ENCODE data around the gene ROPN1L.

Gene ROPN1L

GRCh38 chr5:10427978-10428377, 13.7 kb upstream of the ROPN1L start:
- no peak for DNase-seq (ENCODE audit: low read depth)

GRCh38 chr5:10431415-10431814, 10.3 kb upstream of the ROPN1L start:
- no peak for DNase-seq (ENCODE audit: low read depth)

DNA sequence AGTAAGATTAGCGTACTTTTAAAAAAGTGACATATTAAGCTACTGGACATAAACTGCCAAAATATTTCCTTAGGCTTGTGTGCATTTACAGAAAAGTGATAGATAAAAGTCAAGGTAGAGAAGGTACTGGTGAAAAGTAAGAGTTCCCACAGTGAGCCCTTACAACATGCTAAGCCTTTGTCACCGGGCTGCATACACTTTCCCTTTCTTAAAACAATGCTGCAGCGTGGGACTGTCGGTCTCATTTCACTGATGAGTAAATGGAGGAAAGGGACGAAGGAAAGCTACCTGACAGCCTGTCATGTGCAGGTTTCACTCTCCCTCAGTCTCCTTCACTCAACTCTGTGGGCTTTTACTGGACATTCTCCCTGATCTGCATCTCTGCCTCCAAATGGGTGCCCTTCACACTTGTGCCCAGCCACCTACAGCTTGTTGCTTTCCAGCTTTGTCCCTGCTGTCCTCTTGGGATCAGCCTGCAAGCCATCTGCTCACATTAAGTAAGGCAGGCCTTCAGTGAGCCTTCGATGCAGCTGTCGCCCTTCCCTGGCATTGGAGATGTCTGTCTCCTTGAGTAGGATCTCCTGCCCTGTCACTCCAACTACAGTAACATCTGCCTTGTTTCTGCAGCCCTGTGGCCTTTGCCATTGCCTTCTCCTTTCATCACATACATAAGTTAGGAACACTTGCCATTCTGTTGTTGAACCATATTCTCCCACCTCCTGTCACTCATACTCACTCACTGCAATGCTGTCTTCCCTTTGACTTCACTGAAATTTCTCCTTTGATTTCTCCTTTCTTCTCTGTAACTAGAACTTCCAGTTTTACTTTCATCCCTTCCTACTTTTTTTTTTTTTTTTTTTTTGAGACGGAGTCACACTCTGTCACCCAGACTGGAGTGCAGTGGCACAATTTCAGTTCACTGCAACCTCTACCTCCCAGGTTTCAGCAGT, 9.3 kb upstream of the ROPN1L start:
- DNase-seq (ENCODE audit: low read depth): no peak

- no peak for DNase-seq (ENCODE audit: low read depth)
Measured at GRCh38 chr5:10434392-10434791, 7.3 kb upstream of the ROPN1L start.

DNA sequence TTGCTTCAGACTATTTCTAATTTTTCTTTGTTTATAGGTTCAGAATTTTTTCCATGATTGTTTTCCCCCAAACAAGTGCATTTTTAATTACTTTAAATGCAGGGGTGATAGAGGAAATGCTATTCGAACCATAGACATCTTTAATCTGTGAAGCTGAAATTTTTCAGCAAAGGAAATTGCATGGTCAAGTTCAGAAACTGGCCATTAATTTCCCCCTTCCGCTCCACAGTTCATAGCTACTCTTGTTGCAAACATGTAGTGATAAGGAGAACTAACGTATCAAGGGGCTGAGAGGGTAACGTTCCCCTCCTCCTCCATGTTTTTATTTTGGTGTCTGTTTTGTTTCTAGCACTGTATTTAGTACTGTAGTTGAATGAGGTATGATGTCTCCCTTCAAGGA, 3.4 kb upstream of the ROPN1L start:
- no peak for DNase-seq (ENCODE audit: low read depth)

DNA sequence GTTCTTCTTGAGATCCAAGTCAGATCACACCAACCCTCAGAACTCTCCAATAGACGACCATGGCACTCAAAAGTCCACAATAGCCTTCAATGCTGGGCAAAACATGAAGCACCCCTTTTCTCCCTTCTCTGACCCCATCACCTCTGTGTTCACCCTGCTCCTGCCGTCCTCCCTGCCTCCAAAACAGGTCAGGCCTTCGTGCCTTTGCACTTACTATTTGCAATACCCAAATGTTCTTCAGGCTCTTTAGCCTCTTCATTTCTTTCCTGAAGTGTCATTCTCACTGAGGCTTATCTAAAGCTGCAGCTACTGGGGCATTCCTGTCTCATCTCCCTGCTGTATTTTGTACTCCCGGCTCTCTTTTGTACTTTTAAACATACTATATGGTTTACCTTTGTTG, 2.0 kb upstream of the ROPN1L start:
- no peak for DNase-seq (ENCODE audit: low read depth)

- DNase-seq (ENCODE audit: low read depth): no peak
Measured at GRCh38 chr5:10440367-10440990, 1.2 kb upstream of the ROPN1L start.

DNA sequence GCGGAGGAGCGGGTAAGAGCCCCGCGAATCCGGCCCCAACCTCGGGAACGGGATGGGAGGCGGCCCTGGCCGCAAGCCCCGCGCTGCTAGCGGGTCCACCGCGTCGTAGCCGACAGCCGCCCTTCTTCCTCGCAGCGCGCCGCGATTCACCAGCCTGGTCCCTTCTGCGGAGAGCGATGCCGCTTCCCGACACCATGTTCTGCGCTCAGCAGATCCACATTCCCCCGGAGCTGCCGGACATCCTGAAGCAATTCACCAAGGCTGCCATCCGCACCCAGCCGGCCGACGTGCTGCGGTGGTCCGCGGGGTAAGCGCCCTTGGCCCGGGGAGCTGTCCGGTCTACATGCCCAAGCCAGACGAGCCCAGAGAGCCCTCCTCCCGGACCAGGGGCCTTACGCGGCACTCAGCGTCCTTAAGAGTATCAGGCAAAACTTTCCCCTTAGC, 335 bp downstream of the ROPN1L start:
- no peak for DNase-seq (ENCODE audit: low read depth)

DNA sequence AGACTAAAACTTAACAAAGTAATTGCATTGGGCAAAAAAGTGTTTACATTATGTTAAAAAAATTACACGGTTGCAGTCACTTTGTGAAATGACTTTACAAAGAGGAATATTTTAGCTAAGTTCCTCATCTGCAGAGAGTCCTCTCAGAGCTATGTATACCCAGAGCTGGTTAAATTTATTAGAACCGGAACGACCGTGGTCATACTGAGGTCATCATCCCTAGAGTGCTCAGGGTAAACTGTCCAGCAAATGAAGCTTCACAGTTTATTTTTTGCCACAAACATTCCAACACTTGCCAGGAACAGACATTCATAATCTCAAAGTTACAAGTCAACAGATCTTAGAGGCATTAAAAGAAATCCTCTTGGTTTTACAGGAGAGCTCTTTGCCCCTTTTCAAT, 897 bp downstream of the ROPN1L start:
- no peak for DNase-seq (ENCODE audit: low read depth)

- no peak for DNase-seq (ENCODE audit: low read depth)
Measured at GRCh38 chr5:10445352-10445751, 3.7 kb downstream of the ROPN1L start.

DNA sequence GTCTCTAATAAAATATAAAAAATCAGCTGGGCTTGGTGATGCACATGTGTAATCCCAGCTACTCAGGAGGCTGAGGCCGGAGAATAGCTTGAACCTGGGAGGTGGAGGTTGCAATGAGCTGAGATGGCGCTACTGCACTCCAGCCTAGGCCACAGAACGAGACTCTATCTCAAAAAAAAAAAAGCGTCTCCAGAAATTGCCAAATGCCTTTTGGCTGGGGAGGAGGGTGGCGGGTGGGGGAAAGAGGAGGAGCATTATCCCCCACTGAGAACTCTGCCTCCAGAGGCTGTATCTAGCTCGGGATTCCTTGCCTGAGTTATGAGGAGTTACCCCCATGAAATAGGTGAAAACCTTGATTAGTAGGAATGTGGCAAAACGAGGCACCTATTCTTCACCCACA, 4.8 kb downstream of the ROPN1L start:
- DNase-seq (ENCODE audit: low read depth): no peak

- no peak for DNase-seq (ENCODE audit: low read depth)
Measured at GRCh38 chr5:10447041-10447440, 5.4 kb downstream of the ROPN1L start.

- no peak for DNase-seq (ENCODE audit: low read depth)
Measured at GRCh38 chr5:10448754-10449360, 7.2 kb downstream of the ROPN1L start.

DNA sequence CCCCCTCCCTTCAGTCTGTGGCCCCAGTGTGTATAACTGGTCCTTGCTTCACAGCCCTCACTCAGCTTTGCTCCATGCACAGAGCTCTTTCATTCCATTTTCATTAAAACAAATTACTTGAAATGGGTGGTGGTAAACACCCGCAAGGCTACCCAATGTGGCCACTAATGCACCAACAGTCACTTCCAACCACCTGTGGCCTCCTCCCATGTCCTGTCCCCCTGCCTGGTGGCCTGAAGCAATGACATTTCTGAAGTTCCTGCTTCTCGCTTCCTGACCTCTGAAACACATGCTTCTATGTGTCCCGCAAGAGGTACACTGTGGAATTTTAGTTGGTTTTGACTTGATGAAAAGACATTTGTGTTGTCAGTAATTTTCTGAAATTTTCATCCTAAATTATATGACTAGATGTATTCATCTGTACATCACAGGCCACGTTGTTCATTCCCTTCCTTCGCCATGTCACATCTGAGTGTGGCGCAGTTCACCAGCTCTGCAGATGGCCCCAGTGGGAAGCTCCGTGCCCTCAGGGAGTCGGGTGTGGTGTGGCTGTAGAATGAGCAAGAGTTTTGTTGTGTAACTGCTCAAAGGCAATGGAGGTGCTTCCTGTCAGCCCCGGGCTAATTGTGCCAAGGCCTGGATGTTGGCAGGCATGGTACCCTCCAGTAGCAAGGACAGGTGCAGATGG, 9.6 kb downstream of the ROPN1L start:
- DNase-seq (ENCODE audit: low read depth): no peak

DNA sequence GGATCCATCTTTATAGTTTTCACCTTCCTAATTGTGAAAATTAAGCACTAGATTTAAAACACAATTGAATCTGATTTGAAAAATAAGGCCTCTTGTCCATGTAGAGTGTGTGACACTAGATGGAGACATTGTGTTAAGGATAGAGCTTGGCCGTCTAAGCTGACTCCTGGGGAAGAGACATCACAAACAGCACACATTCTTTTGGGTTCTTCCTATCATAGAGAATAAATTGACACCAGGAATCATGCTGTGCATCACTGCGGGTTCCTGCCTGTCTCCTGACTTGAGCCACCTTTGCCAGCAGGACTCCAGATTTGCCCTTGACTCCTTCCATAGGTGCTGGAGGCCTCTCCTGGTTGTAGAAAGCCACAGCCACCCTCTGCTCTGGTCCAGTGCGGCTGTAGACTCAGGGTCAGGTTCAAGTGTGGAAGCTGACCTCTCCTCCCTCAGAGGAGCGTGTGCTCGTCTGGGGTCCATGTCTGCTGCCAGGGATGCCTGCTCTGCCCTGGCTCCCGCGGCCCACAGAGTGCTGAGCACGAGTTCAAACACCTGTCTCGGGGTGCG, 11.2 kb downstream of the ROPN1L start:
- DNase-seq (ENCODE audit: low read depth): no peak

DNA sequence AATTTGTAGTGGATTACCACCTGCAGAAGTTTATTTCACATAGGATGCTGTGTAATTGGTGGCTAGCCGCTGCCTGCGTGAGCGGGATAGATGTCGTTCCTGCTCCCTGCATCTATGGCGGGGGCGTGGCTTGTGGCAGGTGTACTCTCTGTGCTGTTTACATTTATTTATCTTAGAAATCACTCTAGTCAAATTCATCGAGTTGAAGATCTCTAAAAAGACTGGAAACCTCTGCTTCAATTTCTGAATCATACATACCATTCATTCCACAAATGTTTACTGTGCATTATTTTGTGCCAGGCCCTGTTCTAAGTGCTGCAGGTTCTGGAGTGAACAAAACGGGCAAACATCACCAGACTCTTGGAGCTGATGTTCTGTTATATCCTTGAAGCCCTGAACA, 11.9 kb downstream of the ROPN1L start:
- no peak for DNase-seq (ENCODE audit: low read depth)

- no peak for DNase-seq (ENCODE audit: low read depth)
Measured at GRCh38 chr5:10454591-10455276, 13.1 kb downstream of the ROPN1L start.

GRCh38 chr5:10455277-10455670, 13.6 kb downstream of the ROPN1L start:
- DNase-seq (ENCODE audit: low read depth): no peak

DNA sequence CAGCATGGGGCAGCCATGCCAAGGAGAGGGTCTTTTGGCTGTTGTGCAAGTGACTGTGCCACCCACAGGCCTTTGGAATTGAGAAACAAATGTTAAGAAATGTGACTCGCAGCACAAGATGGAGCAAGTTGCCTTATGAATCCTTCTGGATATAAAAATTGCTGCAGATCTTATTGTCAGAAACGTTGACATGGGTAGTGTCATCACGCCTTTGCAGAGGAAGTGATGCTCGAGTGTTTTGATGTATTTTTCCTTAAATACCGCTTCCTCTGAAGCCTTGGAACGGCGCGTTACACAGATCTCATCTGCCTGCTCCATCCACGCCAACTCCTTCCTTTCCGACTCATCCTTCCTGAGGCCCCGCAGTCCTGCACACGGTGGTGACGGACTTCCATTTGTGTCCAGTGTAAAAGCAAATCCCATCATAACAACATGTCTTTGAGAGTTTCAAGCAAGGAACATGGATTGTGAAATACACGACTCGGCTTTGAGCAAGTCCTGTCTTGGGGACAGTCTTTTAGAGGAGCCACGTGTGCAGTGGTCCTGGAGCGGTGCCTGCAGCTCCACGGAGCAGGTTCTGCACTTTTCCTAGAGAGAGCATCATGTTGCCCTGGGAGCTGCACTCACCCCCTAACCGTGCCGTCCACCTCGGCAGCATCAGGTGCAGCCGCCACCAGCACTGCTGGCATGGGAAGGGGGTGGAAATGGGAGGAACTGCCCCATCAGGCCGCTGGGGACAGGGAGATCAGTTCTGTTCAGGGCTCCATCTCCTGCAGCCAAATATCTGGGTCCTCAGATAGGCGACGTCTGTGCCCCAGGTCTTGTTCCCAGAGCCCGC, 15.1 kb downstream of the ROPN1L start:
- DNase-seq (ENCODE audit: low read depth): no peak
